ENCODE results near the gene DUOX1.
"Not testable (repeated sequence)": the region's sequence is repeated elsewhere in the genome, so short reads cannot be mapped to it uniquely, and the experiment has no call there.

The DUOX1 gene

GRCh38 chr15:45129651-45130129 lies at the start of gene DUOX1, which contains the start of gene DUOXA1:
Gene DUOX1 (plus strand): TSS chr15:45129994. CDS start chr15:45131967, 1,973 bp downstream.
Gene DUOXA1 (minus strand): TSS chr15:45129879. CDS start chr15:45123014, 6,865 bp downstream.
- H3K4me3 ChIP-seq (replicated peaks in 1 of 2; ENCODE audit: low read depth in 2 of 2, low read length in 2 of 2), result no peak within 1 kb of the TSS
- DNase-seq (ENCODE audit: low read depth in 2 of 2), result no peak
- no peak for TF ChIP-seq CTCF (IDR thresholded peaks at IDR 0.05; ENCODE audit: low read depth, low read length)

- not testable (repeated sequence) for DNase-seq (ENCODE audit: low read depth in 2 of 2); H3K4me3 ChIP-seq (replicated peaks in 1 of 2; ENCODE audit: low read depth in 2 of 2, low read length in 2 of 2)
Measured at GRCh38 chr15:45080593-45080992, 49.2 kb upstream of the DUOX1 start.

- H3K4me3 ChIP-seq (replicated peaks in 1 of 2; ENCODE audit: low read depth in 2 of 2, low read length in 2 of 2); DNase-seq (ENCODE audit: low read depth in 2 of 2): not testable (repeated sequence)
Measured at GRCh38 chr15:45082412-45082811, 47.4 kb upstream of the DUOX1 start.

- no peak for DNase-seq (ENCODE audit: low read depth in 2 of 2)
- no peak for TF ChIP-seq CTCF (IDR thresholded peaks at IDR 0.05; ENCODE audit: low read depth, low read length)
- no peak overlapping the region for H3K4me3 ChIP-seq (replicated peaks in 1 of 2; ENCODE audit: low read depth in 2 of 2, low read length in 2 of 2)
Measured at GRCh38 chr15:45083223-45083622, 46.6 kb upstream of the DUOX1 start.

GRCh38 chr15:45084163-45084562 lies 45.6 kb upstream of the DUOX1 start:
- DNase-seq (ENCODE audit: low read depth in 2 of 2), result no peak
- no peak overlapping the region for H3K4me3 ChIP-seq (replicated peaks in 1 of 2; ENCODE audit: low read depth in 2 of 2, low read length in 2 of 2)
- TF ChIP-seq CTCF (IDR thresholded peaks at IDR 0.05; ENCODE audit: low read depth, low read length), result no peak

GRCh38 chr15:45087513-45087912 lies 42.3 kb upstream of the DUOX1 start:
- TF ChIP-seq CTCF (IDR thresholded peaks at IDR 0.05; ENCODE audit: low read depth, low read length), result no peak
- no peak for DNase-seq (ENCODE audit: low read depth in 2 of 2)
- no peak overlapping the region for H3K4me3 ChIP-seq (replicated peaks in 1 of 2; ENCODE audit: low read depth in 2 of 2, low read length in 2 of 2)

- peak in 1 of 2 donors; percentile 13 for DNase-seq (ENCODE audit: low read depth in 2 of 2)
- H3K4me3 ChIP-seq (replicated peaks in 1 of 2; ENCODE audit: low read depth in 2 of 2, low read length in 2 of 2), result no peak overlapping the region
- no peak for TF ChIP-seq CTCF (IDR thresholded peaks at IDR 0.05; ENCODE audit: low read depth, low read length)
Measured at GRCh38 chr15:45088801-45089711, 40.7 kb upstream of the DUOX1 start.

Measured in cardiac fibroblast (primary cell).